HG02763 (cell line): ENCODE data around the gene RIMBP3C.
"Not testable (repeated sequence)": the region's sequence is repeated elsewhere in the genome, so short reads cannot be mapped to it uniquely, and the experiment has no call there.

Source experiments
- ATAC-seq: cut with Tn5 transposase; IDR thresholded peaks from one replicate; pipeline ENCODE4 v1.9.1; 2021; ENCODE audit warnings: mild to moderate bottlenecking, moderate library complexity; ENCODE audit not compliant: unreplicated experiment

Gene RIMBP3C

DNA sequence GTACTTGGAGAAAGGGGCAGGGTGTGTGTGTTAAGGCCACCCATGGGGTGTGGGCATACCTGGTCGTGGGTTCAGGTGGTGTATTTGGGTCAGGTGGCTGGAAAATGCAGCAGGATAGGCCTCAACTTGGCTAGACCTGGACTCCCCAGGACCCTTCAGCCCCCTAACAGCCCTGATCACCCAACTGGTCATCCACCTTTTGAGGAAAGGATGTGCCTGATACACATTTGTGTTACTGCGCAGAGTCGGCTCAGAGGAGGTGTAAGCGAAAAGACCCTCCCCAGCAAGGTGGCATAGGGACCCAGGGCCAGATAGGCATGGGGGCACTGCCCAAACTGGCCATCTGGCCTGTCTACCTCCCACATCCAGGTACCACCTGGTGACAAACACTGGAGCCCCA is at the start of gene RIMBP3C:
Gene RIMBP3C, minus strand, starts transcription at position 101 of the 400 bp plus-strand sequence. CDS start 485 bp downstream, outside the sequence.
- not testable (repeated sequence) for ATAC-seq

- no peak for ATAC-seq
These were observed 48.0 kb upstream of the RIMBP3C start for GRCh38 chr22:21599053-21599893.

DNA sequence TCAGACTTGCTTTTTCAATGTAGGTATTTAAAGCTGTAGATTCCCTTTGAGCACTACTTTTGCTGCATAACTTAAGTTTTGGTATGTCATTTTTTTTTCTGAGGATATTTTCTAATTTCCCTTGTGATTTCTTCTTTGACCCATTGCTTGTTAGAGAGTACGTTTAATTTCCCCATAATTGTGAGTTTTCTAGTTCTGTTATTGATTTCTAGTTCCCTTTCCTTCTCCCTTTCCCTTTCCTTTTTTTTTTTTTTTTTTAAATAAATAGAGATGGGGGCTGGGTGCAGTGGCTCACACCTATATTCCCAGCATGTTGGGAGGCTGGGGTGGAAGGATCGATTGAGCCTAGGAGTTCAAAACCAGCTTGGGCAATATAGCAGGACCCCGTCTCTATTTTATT is 47.0 kb upstream of the RIMBP3C start:
- no peak for ATAC-seq

GRCh38 chr22:21596356-21597135 is 45.3 kb upstream of the RIMBP3C start:
- not testable (repeated sequence) for ATAC-seq

DNA sequence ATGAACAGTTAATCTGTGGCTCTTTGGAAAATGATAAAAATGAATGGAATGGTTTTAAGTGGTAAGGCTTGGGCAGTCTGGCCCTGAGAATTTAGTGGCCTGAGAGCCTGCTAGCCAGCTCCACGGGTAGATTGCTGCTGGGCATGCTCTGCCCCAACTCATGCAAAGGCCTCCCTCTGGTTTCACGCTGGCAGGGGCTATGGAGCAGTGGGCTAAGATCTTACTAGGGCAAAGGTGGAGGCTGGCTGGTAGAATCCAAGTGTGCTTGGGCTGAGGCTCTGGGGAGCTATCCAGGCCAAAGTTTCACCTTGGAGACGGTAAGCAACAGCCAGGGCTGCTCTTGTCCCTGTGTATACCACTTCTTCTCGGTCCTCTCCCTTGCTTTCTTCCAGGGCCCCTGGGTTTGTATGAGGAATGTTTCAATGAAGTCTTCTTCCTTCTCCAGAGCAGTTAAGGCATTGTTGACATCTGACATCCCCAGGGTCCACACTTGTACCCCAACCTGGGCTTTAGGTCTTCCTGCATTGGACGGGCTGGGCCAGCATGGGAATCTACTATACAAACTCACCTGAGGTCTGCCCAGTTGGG is 43.7 kb upstream of the RIMBP3C start:
- ATAC-seq, result no peak

DNA sequence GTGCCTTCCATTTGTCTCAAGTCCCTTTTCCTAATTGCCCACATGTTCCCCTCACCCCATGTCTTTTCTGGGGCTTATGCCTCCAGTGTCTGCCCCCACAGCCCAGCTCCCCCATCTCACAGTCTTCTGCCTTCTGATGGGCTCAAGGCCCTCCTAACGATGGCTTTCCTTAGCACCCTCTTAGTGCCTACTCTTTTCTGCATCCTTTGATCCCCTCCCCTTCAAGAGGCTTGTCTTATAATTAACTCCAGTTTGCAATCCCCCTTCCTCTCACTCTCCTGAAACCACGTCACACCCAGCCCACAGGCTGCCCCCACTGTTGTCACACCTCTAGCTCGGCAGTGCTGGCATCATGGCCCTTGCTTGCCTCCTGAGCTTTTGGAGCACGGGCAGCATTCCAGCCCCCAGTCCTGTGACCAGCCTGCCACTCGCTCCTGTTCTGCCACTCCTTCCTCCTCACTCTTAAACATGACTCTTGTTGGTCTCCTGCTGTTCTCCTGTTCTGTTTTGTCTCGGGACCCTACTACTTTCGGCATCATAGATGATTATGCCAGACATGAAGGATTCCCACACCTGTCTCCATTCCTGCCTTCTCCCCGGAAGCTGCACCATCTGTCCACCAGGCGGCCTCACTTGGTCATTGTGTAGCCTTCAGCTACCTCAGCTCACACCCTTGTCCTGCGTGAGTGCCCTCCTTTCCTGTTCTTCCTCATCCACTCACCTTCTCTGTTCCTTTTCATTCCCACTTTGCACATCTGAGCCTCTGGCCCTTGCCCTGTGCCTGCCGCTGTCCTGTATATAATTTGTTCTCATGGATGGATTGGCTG is 42.4 kb upstream of the RIMBP3C start:
- no peak for ATAC-seq

DNA sequence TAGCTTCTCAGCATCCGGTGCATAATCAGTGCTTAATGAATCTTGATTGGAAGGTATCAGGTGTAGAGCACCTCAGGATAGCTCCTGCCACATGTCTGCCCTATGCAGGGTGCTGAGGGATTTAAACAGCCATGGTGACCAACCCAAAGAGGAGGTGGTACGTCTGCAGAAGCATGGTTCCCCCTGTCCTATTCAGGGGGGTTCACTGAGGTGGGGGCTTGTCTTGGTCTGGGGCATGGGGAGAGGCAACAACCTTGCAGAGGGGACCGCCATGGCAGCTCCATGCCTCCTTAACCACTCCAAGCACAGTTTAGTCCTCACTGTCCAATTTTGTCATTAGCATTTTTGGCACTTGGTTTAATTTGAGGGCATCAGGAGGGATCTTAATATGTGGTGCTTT is 41.2 kb upstream of the RIMBP3C start:
- no peak for ATAC-seq

DNA sequence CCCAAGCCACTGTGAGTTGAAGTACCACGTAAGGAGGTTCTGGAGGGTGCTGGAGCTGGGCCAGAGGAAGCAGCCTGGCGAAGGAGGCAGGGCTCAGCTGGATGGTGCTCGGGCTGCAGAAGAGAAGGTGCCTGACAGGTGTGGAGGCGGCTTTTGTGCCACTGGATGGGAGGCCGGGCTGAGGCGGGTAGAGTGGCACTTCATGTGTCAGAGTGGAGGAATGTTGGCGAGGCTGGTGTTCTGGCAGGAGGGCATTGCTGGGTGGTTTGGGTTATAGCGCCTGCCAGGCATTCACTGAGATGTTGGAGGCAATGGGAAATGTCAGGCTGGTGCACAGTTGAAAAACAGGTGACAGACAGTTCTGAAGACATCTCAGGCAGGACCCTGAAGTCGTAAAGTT is 40.4 kb upstream of the RIMBP3C start:
- no peak for ATAC-seq

GRCh38 chr22:21590809-21591641 is 39.8 kb upstream of the RIMBP3C start:
- ATAC-seq, result no peak

GRCh38 chr22:21589396-21589795 is 38.1 kb upstream of the RIMBP3C start:
- no peak for ATAC-seq

DNA sequence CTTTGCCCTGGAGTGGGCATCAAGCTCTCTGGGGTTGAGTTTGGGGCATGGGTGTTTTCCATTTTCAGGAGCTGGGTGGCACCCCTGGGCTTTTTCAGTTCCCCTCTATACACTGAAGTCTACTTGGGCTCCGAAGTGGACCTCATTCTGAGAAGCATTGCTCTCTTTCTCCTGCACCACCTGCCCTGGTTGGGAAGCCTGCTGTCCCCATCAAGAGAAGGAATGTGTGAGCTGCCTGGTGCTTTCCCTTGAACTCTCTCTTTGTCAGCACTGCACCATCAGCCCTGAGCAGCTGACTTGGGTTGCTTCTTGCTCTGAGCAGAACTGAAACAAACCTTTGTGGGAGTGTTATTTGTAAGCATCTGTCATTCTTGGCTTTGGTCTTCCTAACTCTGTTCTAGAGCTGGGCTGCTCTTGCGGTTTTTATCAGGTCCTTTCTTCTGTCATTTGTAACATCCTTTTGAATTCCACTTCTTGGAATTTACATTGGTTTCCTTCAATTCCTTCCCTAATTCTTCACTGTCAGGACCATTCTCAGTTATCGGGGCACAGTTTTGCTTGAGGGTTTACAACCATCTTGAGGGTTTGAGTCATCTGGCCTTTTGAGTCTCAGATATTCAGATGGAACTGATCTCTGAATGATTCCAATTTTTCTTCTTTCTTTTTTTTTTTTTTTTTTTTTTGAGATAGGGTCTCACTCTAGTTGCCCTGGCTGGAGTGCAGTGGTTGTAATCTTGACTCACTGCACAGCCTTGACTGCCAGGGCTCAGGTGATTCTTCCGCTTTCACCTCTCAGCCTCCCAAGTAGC is 36.7 kb upstream of the RIMBP3C start:
- ATAC-seq, result peak; percentile 85

DNA sequence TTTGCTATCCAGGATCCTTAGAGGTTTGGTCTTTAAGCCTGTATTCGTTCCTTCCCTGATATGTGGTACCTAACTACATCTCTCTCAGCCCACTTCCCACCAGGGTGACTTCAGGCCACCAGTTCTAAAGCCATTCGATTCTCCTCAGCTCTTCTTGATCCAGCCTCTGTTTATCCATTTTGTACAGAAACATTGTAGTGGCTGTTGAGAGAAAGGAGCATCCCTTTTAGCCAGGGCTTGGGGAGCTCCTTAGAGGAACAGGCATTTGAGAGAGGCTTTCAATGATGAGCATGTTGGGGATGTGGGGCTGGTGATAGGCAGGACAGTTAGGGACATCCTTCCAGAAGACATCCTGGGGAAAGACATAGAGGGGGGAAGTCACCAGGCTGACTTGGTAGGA is 34.1 kb upstream of the RIMBP3C start:
- no peak for ATAC-seq

DNA sequence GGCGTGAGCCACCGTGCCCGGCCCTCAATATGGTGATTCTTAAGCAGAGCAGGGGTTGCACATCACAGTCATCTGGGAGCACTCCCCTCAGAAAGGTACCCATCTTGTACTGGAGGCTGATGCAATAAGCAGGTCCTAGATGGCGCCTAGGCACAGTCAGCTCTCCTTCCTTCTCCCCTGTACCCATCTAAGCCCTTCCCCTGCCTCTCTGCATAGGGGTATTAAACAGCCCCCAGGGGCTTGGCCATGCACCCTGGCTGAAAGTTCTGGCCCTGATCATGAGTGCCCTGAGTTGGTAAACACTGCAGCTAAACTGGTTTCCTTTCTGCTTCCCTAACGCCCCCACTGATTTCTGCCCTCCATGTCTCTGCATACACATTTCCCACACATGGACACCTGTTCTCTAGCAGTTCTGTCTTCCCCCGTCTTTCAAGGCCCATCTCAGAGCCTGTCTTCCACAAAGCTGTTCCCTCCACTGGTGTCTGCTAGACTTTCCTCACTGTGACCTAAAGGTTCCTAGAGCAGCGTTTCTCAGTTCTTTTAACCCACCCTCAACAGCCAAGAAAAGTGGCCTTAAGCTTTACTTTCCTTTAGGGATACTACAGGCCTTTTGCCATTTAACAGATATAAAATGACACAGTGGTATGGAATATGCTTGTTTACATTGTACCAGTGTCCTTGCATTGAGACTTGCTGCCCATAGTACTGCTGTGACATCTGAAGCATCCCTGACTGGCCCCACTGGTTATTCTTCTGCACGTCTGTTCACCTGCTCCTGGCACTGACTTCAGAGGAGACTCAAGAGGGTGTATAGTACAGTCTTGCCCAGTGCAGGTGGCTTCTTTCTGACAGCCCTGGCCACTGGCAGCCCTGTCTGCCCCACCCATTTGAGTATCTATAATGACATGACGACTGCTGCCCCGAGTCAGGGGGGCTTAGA is 31.8 kb upstream of the RIMBP3C start:
- ATAC-seq, result no peak

- ATAC-seq, result not testable (repeated sequence)
These were observed 29.9 kb upstream of the RIMBP3C start for GRCh38 chr22:21581009-21581713.

DNA sequence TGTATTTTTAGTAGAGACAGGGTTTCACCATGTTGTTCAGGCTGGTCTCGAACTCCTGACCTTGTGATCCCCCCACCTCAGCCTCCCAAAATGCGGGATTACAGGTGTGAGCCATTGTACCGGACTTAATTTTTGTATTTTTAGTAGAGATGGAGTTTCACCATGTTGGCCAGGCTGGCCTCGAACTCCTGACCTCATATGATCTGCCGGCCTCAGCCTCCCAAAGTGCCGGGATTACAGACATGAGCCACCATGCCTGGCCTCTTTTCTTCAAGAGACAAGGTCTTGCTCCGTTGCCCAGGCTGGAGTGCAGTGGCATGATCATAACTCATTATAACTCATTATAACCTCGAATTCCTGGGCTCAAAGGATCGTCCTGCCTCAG is 29.4 kb upstream of the RIMBP3C start:
- ATAC-seq, result not testable (repeated sequence)

DNA sequence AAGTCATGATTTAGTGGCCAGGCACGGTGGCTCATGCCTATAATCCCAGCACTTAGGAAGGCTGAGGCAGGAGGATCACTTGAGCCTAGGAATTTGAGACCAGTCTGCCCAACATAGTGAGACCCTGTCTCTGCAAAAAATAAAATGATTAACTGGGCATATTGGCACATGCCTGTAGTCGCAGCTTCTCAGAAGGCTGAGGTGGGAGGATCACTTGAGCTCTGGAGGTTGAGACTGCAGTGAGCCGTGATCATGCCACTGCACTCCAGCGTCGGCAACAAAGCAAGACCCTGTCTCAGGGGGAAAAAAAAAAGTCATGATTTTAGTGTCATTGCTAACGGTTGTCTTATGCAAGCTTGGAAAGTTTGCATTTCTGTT is 28.2 kb upstream of the RIMBP3C start:
- ATAC-seq, result no peak

DNA sequence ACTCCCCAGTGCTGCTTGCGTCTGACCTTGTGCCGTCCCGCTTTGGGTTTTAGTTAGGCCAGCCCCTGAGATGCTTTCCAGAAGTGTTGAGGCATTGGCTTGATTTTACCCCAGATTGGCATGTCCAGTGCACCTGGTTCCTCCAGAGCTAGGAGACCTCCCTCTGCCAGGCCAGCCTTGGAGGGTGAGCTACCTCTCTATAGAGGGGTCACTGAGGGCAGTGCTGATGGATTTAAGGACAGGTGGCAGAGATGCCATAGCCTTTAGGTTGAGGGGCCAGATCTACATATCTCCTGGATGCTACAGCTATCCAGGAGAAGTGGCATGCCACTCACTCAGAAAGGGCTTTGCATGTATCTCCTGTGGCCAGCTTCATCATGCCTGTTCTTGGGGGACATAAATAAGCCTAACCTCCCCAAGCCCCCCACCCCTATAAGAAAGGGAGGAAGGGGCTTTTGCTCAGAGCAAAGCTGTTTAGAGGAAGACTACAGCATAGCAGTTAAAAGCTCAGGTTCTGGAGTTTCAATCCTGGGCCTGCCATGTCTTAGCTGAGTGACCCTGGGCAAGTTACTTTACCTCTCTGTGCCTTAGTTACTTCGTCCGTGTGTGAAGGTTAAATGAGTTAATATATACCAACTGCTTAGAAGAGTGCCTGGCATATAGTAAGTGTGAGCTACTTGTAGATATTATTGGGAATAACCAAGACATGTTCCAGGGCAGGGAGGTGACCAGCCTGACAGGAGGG is 22.7 kb upstream of the RIMBP3C start:
- ATAC-seq, result no peak
